ENCODE measurements around the gene VSIG10. TPM values are rescaled to one million over a fixed set of nuclear protein-coding genes. Genes with fewer than 3 reads are reported as not detected.

The VSIG10 gene
- total and polyA plus RNA-seq, 2 of the 13 experiments (the other 11 are each of a cell fraction or from before 2014, with no cell fraction given) = 25.6 to 42.5 TPM

DNA sequence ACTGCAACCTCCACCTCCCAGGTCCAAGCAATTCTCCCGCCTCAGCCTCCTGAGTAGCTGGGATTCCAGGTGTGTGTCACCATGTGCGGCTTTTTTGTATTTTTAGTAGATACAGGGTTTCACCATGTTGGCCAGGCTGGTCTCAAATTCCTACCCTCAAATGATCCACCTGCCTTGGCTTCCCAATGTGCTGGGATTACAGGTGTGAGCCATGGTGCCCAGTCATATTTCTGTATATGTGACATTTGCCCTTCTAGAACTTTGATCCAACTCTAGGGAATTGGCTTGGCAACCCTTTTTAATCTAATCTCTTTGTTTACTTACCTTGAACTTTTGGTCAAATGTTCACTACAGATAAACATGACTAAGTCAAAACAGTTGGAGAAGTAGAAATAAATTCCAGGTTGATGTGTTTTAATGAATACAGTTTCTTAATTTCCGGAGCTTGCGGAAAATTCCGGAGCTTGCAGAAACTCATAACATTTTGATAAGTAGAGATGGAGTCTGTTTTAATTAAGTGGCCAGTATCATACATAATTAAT, 20.6 kb upstream of the VSIG10 start (continued):
- TF ChIP-seq MYNN (CRISPR knock-in tag; IDR thresholded peaks at IDR 0.05; ENCODE audit: low read depth) = no peak
- 0 out of 2 replicates have a peak, but pooled peaks have one; percentile 20 for TF ChIP-seq RFX3 (CRISPR knock-in tag; IDR thresholded peaks at IDR 0.05)
- no peak for TF ChIP-seq CBX2 (IDR thresholded peaks at IDR 0.05; ENCODE audit: low read depth, low read length)
- TF ChIP-seq CBX2 (CRISPR knock-in tag; IDR thresholded peaks at IDR 0.05; ENCODE audit: low read depth) = no peak
- no peak for TF ChIP-seq SAFB2 (CRISPR knock-in tag; IDR thresholded peaks at IDR 0.05; ENCODE audit: borderline replicate concordance, low read depth)
- no peak for TF ChIP-seq ISX (CRISPR knock-in tag; conservative IDR thresholded peaks at IDR 0.05)
- no peak for TF ChIP-seq MIER2 (CRISPR knock-in tag; IDR thresholded peaks at IDR 0.05)
- peak; percentile 42; the same call in 1 of the 2 replicates for TF ChIP-seq KAT8 (CRISPR knock-in tag; IDR thresholded peaks at IDR 0.05)
- TF ChIP-seq, protein P1, sequence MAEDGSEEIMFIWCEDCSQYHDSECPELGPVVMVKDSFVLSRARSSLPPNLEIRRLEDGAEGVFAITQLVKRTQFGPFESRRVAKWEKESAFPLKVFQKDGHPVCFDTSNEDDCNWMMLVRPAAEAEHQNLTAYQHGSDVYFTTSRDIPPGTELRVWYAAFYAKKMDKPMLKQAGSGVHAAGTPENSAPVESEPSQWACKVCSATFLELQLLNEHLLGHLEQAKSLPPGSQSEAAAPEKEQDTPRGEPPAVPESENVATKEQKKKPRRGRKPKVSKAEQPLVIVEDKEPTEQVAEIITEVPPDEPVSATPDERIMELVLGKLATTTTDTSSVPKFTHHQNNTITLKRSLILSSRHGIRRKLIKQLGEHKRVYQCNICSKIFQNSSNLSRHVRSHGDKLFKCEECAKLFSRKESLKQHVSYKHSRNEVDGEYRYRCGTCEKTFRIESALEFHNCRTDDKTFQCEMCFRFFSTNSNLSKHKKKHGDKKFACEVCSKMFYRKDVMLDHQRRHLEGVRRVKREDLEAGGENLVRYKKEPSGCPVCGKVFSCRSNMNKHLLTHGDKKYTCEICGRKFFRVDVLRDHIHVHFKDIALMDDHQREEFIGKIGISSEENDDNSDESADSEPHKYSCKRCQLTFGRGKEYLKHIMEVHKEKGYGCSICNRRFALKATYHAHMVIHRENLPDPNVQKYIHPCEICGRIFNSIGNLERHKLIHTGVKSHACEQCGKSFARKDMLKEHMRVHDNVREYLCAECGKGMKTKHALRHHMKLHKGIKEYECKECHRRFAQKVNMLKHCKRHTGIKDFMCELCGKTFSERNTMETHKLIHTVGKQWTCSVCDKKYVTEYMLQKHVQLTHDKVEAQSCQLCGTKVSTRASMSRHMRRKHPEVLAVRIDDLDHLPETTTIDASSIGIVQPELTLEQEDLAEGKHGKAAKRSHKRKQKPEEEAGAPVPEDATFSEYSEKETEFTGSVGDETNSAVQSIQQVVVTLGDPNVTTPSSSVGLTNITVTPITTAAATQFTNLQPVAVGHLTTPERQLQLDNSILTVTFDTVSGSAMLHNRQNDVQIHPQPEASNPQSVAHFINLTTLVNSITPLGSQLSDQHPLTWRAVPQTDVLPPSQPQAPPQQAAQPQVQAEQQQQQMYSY (CRISPR knock-in tag; IDR thresholded peaks at IDR 0.05) = no peak
- TF ChIP-seq NFRKB (IDR thresholded peaks at IDR 0.05) = no peak
- TF ChIP-seq RXRA (CRISPR knock-in tag; IDR thresholded peaks at IDR 0.05) = no peak
- TF ChIP-seq, protein P2, sequence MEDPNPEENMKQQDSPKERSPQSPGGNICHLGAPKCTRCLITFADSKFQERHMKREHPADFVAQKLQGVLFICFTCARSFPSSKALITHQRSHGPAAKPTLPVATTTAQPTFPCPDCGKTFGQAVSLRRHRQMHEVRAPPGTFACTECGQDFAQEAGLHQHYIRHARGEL (CRISPR knock-in tag; IDR thresholded peaks at IDR 0.05) = no peak
- TF ChIP-seq ELF4 (CRISPR knock-in tag; IDR thresholded peaks at IDR 0.05; ENCODE audit: borderline replicate concordance) = no peak
- TF ChIP-seq TOPORS (CRISPR knock-in tag; IDR thresholded peaks at IDR 0.05) = no peak
- TF ChIP-seq, protein P3, sequence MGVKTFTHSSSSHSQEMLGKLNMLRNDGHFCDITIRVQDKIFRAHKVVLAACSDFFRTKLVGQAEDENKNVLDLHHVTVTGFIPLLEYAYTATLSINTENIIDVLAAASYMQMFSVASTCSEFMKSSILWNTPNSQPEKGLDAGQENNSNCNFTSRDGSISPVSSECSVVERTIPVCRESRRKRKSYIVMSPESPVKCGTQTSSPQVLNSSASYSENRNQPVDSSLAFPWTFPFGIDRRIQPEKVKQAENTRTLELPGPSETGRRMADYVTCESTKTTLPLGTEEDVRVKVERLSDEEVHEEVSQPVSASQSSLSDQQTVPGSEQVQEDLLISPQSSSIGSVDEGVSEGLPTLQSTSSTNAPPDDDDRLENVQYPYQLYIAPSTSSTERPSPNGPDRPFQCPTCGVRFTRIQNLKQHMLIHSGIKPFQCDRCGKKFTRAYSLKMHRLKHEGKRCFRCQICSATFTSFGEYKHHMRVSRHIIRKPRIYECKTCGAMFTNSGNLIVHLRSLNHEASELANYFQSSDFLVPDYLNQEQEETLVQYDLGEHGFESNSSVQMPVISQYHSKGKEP (CRISPR knock-in tag; IDR thresholded peaks at IDR 0.05) = no peak
- no peak for TF ChIP-seq XBP1 (CRISPR knock-in tag; IDR thresholded peaks at IDR 0.05)
- peak; percentile 89 for TF ChIP-seq MED1 (CRISPR knock-in tag; IDR thresholded peaks at IDR 0.05)
- TF ChIP-seq NONO (IDR thresholded peaks at IDR 0.05) = no peak
- TF ChIP-seq NONO (CRISPR knock-in tag; conservative IDR thresholded peaks at IDR 0.05) = no peak
- TF ChIP-seq, protein P4, sequence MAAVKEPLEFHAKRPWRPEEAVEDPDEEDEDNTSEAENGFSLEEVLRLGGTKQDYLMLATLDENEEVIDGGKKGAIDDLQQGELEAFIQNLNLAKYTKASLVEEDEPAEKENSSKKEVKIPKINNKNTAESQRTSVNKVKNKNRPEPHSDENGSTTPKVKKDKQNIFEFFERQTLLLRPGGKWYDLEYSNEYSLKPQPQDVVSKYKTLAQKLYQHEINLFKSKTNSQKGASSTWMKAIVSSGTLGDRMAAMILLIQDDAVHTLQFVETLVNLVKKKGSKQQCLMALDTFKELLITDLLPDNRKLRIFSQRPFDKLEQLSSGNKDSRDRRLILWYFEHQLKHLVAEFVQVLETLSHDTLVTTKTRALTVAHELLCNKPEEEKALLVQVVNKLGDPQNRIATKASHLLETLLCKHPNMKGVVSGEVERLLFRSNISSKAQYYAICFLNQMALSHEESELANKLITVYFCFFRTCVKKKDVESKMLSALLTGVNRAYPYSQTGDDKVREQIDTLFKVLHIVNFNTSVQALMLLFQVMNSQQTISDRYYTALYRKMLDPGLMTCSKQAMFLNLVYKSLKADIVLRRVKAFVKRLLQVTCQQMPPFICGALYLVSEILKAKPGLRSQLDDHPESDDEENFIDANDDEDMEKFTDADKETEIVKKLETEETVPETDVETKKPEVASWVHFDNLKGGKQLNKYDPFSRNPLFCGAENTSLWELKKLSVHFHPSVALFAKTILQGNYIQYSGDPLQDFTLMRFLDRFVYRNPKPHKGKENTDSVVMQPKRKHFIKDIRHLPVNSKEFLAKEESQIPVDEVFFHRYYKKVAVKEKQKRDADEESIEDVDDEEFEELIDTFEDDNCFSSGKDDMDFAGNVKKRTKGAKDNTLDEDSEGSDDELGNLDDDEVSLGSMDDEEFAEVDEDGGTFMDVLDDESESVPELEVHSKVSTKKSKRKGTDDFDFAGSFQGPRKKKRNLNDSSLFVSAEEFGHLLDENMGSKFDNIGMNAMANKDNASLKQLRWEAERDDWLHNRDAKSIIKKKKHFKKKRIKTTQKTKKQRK (IDR thresholded peaks at IDR 0.05; ENCODE audit: low read length) = no peak
- no peak for TF ChIP-seq PCBP1 (IDR thresholded peaks at IDR 0.05; ENCODE audit: borderline replicate concordance, low read depth, low read length)
- TF ChIP-seq SATB2 (CRISPR knock-in tag; IDR thresholded peaks at IDR 0.05) = no peak
- no peak for TF ChIP-seq SMAD3 (CRISPR knock-in tag; IDR thresholded peaks at IDR 0.05)
- no peak for TF ChIP-seq GABPB1 (CRISPR knock-in tag; IDR thresholded peaks at IDR 0.05)
- TF ChIP-seq ZNF564 (CRISPR knock-in tag; IDR thresholded peaks at IDR 0.05) = no peak
